HG02852 (cell line): ENCODE results near the gene LRRC8C.
"Not testable (repeated sequence)": the region's sequence is repeated elsewhere in the genome, so short reads cannot be mapped to it uniquely, and the experiment has no call there.

Experiments used
- ATAC-seq: cut with Tn5 transposase; IDR thresholded peaks from one replicate; pipeline ENCODE4 v1.9.1; 2021; ENCODE audit warnings: mild to moderate bottlenecking, moderate library complexity; ENCODE audit not compliant: unreplicated experiment

Gene LRRC8C

GRCh38 chr1:89607586-89608318 is 25.2 kb upstream of the LRRC8C start:
- ATAC-seq = no peak

- ATAC-seq = no peak
Observed at GRCh38 chr1:89608319-89608983, 24.5 kb upstream of the LRRC8C start.

- ATAC-seq = no peak
Observed at GRCh38 chr1:89608984-89609725, 23.8 kb upstream of the LRRC8C start.

- no peak for ATAC-seq
Observed at GRCh38 chr1:89609781-89610456, 23.0 kb upstream of the LRRC8C start.

- no peak for ATAC-seq
Observed at GRCh38 chr1:89610457-89611011, 22.4 kb upstream of the LRRC8C start.

- peak; percentile 99 for ATAC-seq
Observed at GRCh38 chr1:89611721-89612120, 21.2 kb upstream of the LRRC8C start.

DNA sequence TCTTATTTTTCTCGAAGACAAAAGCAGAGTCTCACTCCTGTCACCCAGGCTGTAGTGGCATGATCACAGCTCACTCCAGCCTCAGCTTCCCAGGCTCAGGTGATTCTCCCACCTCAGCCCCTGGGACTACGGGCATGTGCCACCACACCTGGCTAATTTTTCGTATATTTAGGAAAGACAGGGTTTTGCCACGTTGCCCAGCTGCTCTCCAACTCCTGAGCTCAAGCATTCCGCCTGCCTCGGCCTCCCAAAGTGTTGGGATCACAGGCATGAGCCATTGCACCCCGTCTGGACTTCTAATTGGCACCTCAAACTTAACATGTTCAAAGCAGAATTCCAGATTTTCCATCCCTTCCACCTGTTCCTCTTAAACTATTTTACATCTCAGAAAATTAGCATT is 19.0 kb upstream of the LRRC8C start:
- no peak for ATAC-seq

- no peak for ATAC-seq
Observed at GRCh38 chr1:89615676-89616598, 17.0 kb upstream of the LRRC8C start.

- no peak for ATAC-seq
Observed at GRCh38 chr1:89616844-89617627, 15.9 kb upstream of the LRRC8C start.

GRCh38 chr1:89620664-89621063 is 12.3 kb upstream of the LRRC8C start:
- ATAC-seq = no peak

DNA sequence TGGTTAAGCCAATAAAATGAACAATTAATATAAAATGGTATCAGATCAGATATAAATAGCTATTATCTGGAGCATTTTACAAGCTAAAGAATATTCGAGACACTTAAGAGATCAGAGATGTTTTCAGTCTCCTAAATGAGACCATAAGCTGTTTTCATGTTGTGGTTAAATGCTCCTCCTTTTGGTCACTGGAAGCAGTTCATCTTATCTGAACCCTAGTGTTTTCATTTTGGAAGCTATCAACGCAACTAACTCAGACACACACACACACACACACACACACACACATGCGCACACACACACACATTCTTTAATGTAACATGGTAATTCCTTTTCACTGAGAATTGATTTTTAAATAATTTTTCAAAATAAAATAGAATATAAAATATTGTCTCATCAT is 10.0 kb upstream of the LRRC8C start:
- no peak for ATAC-seq

GRCh38 chr1:89624314-89624713 is 8.6 kb upstream of the LRRC8C start:
- no peak for ATAC-seq

DNA sequence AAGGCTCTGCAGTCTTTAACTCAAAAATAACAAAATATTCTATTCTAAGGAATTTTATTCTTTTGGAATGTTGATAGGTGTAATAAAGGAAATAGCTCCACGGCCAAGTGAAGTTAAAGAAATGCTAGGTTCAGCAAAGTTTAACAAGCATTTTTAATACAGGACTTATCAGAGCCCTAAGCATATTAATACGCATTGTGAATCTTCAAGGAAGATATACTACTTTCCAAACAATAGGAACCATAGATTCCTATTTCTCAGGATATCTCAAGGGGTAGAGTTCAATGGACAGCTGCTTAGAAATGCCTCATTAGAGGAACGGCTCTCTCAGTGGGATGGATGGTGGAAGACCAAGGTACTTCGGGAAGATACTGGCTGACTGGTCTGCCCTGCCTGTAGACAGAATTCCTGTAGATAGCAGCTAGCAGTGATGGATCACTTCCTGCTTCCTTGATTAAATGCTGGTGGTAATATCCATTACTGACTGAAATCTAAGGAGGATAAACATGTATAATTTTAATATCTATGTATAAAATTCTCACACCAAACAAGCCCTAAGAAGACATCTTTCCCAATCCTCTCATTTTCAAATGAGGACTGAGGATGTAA is 8.1 kb upstream of the LRRC8C start:
- no peak for ATAC-seq

- ATAC-seq = no peak
Observed at GRCh38 chr1:89627596-89627962, 5.3 kb upstream of the LRRC8C start.

DNA sequence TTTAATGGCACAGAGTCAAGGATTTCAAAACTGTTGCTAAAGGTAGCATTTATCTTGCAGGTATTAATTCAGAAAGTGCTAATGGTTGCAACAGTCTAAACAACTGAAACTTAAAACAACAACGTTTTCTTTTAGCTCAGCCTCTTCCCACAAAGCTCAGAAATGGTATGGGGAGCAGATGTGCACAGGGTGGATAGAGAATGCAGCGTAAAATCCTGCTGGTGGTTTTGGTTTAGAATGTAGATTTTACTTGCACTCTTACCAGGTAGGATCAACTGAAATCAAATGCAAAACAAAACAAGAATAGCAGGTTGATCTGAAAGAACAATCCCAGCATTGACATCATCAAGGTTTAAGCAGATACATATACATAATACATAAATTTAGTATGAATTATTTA is 3.8 kb upstream of the LRRC8C start:
- no peak for ATAC-seq

- ATAC-seq = not testable (repeated sequence)
Observed at GRCh38 chr1:89629600-89629999, 3.3 kb upstream of the LRRC8C start.

GRCh38 chr1:89630048-89630447 is 2.9 kb upstream of the LRRC8C start:
- ATAC-seq = no peak

- no peak for ATAC-seq
Observed at GRCh38 chr1:89631816-89632656, 884 bp upstream of the LRRC8C start.
